ENCODE measurements around the gene NRCAM. TPM values are rescaled to one million over a fixed set of nuclear protein-coding genes. Genes with fewer than 3 reads are reported as not detected.

NRCAM gene
- total RNA-seq, 1 donor from 2014 or later = 2.0 TPM

GRCh38 chr7:108421720-108422331, 34.4 kb downstream of the NRCAM start:
- ATAC-seq (no peak), DNase-seq (no peak)
- intact Hi-C loops (cut with DNase I) = no loop called here

GRCh38 chr7:108419961-108420908, 36.0 kb downstream of the NRCAM start:
- intact Hi-C loops (cut with DNase I) = no loop called here

More at GRCh38 chr7:108421720-108422331, 34.4 kb downstream of the NRCAM start:
- Histone ChIP-seq H3K27me3 (no peaks in the 10 kb centered on the region), H3K27ac (no peak overlapping the region), H3K9me3 (no peaks in the 10 kb centered on the region), H3K4me3 (no peak overlapping the region), H3K4me1 (no peaks in the 10 kb centered on the region), H3K36me3 (no peaks in the 10 kb centered on the region)
- TF ChIP-seq CTCF (IDR thresholded peaks at IDR 0.05) = no peak

GRCh38 chr7:108418946-108419345, 37.3 kb downstream of the NRCAM start:
- no peak for TF ChIP-seq CTCF (IDR thresholded peaks at IDR 0.05)
- intact Hi-C loops (cut with DNase I) = no loop called here

More at GRCh38 chr7:108419961-108420908, 36.0 kb downstream of the NRCAM start:
- ATAC-seq (no peak), DNase-seq (no peak)
- H3K4me1 ChIP-seq = no peaks in the 10 kb centered on the region
- no peaks in the 10 kb centered on the region for H3K27me3 ChIP-seq
- no peak overlapping the region for H3K27ac ChIP-seq
- H3K36me3 ChIP-seq = no peaks in the 10 kb centered on the region
- no peaks in the 10 kb centered on the region for H3K9me3 ChIP-seq
- no peak overlapping the region for H3K4me3 ChIP-seq
- TF ChIP-seq CTCF (IDR thresholded peaks at IDR 0.05) = no peak

GRCh38 chr7:108417926-108418325, 38.3 kb downstream of the NRCAM start:
- Histone ChIP-seq H3K36me3 (no peaks in the 10 kb centered on the region), H3K4me3 (no peak overlapping the region), H3K27me3 (no peaks in the 10 kb centered on the region), H3K4me1 (no peaks in the 10 kb centered on the region), H3K9me3 (no peaks in the 10 kb centered on the region), H3K27ac (no peak overlapping the region)
- intact Hi-C loops (cut with DNase I) = no loop called here
- no peak for TF ChIP-seq CTCF (IDR thresholded peaks at IDR 0.05)
- ATAC-seq = no peak
- DNase-seq = no peak

More at GRCh38 chr7:108418946-108419345, 37.3 kb downstream of the NRCAM start:
- Histone ChIP-seq H3K27me3 (no peaks in the 10 kb centered on the region), H3K4me1 (no peaks in the 10 kb centered on the region), H3K36me3 (no peaks in the 10 kb centered on the region), H3K9me3 (no peaks in the 10 kb centered on the region), H3K27ac (no peak overlapping the region), H3K4me3 (no peak overlapping the region)
- ATAC-seq (no peak), DNase-seq (no peak)

GRCh38 chr7:108417144-108417543, 39.1 kb downstream of the NRCAM start:
- H3K27ac ChIP-seq = no peak overlapping the region
- no peaks in the 10 kb centered on the region for H3K27me3 ChIP-seq
- H3K36me3 ChIP-seq = no peaks in the 10 kb centered on the region
- intact Hi-C loops (cut with DNase I) = no loop called here
- ATAC-seq = no peak
- no peak overlapping the region for H3K4me3 ChIP-seq
- H3K9me3 ChIP-seq = no peaks in the 10 kb centered on the region
- no peak for DNase-seq
- TF ChIP-seq CTCF (IDR thresholded peaks at IDR 0.05) = no peak
- no peaks in the 10 kb centered on the region for H3K4me1 ChIP-seq

All from upper lobe of right lung (tissue), 1 donor.